Posterior vena cava (tissue), 2 donors: Measurements from ENCODE around the gene MAP2K4. TPM values are rescaled to one million over a fixed set of nuclear protein-coding genes. Genes with fewer than 3 reads are reported as not detected.

Experiments used
- DNase-seq: peaks from one replicate; pipeline ENCODE4 v3.0.0-alpha.2; 2020; ENCODE audit warnings: low spot score
- intact Hi-C, 2 donors: fragments of 100-400 bp; cut with DNase I; formaldehyde crosslinking; loops; one replicate each; pipeline versions ENCODE4 v1.14.1 to v1.14.2; 2022 to 2023
- total RNA-seq, 2 donors: library from RNA; stranded (reverse); fragmentation: NEBNext Ultra II Directional; extraction: Animal tissue kit (Norgen Biotek cat#: 25700); gene quantifications; one replicate each; pipeline ENCODE4 v1.2.1, GENCODE V29; 2021
- donor health status: DM: yes; HTN: yes; CAD: no.
- donor health status: DM: yes; HTN: yes; CAD: no.

MAP2K4 gene
- total RNA-seq, 2 donors from 2014 or later: 34.4 to 43.7 TPM

- DNase-seq: no peak
- intact Hi-C loops: no loop called here
Measured at GRCh38 chr17:12074346-12074745, 53.7 kb downstream of the MAP2K4 start.

- DNase-seq: no peak
- intact Hi-C loops: no loop called here
Measured at GRCh38 chr17:12077773-12078172, 57.1 kb downstream of the MAP2K4 start.

- intact Hi-C loops: no loop called here
- no peak for DNase-seq
Measured at GRCh38 chr17:12078791-12079190, 58.1 kb downstream of the MAP2K4 start.

- intact Hi-C loops: no loop called here
Measured at GRCh38 chr17:12081720-12082119, 61.0 kb downstream of the MAP2K4 start.

GRCh38 chr17:12085076-12085949 lies 64.6 kb downstream of the MAP2K4 start:
- intact Hi-C loops: no loop called here
- no peak for DNase-seq

More at GRCh38 chr17:12081720-12082119, 61.0 kb downstream of the MAP2K4 start:
- DNase-seq: no peak

GRCh38 chr17:12088035-12088434 lies 67.4 kb downstream of the MAP2K4 start:
- intact Hi-C loops: no loop called here
- DNase-seq: no peak

GRCh38 chr17:12089809-12090384 lies 69.2 kb downstream of the MAP2K4 start:
- DNase-seq: no peak
- intact Hi-C loops: loop anchor here in 1 of 2 donors (10.0 kb wide), 1 partner anchor 45 kb away; no protein-coding TSS in a partner anchor

GRCh38 chr17:12094336-12094735 lies 73.7 kb downstream of the MAP2K4 start:
- no peak for DNase-seq
- intact Hi-C loops: loop anchor here in 1 of 2 donors (10.0 kb wide), 1 partner anchor 50 kb away; no protein-coding TSS in a partner anchor

GRCh38 chr17:12095522-12095921 lies 74.8 kb downstream of the MAP2K4 start:
- intact Hi-C loops: loop anchor here in 1 of 2 donors (10.0 kb wide), 1 partner anchor 51 kb away; no protein-coding TSS in a partner anchor
- DNase-seq: no peak

- DNase-seq: no peak
- intact Hi-C loops: loop anchor here in 1 of 2 donors (10.0 kb wide), 1 partner anchor 53 kb away; no protein-coding TSS in a partner anchor
Measured at GRCh38 chr17:12097326-12097725, 76.6 kb downstream of the MAP2K4 start.

- intact Hi-C loops: loop anchor here in 1 of 2 donors (10.0 kb wide), 1 partner anchor 54 kb away; no protein-coding TSS in a partner anchor
- no peak for DNase-seq
Measured at GRCh38 chr17:12098568-12098967, 77.9 kb downstream of the MAP2K4 start.

- no peak for DNase-seq
- intact Hi-C loops: loop anchor here in 1 of 2 donors (10.0 kb wide), 1 partner anchor 55 kb away; no protein-coding TSS in a partner anchor
Measured at GRCh38 chr17:12099412-12099811, 78.7 kb downstream of the MAP2K4 start.

- intact Hi-C loops: no loop called here
Measured at GRCh38 chr17:12104831-12105230, 84.2 kb downstream of the MAP2K4 start.

GRCh38 chr17:12107905-12108304 lies 87.2 kb downstream of the MAP2K4 start:
- intact Hi-C loops: no loop called here
- DNase-seq: no peak

More at GRCh38 chr17:12104831-12105230, 84.2 kb downstream of the MAP2K4 start:
- DNase-seq: no peak

- intact Hi-C loops: no loop called here
Measured at GRCh38 chr17:12110906-12111305, 90.2 kb downstream of the MAP2K4 start.

GRCh38 chr17:12113156-12113555 lies 92.5 kb downstream of the MAP2K4 start:
- intact Hi-C loops: no loop called here
- DNase-seq: no peak

More at GRCh38 chr17:12110906-12111305, 90.2 kb downstream of the MAP2K4 start:
- no peak for DNase-seq

GRCh38 chr17:12114686-12115418 lies 94.2 kb downstream of the MAP2K4 start:
- intact Hi-C loops: no loop called here
- DNase-seq: no peak

GRCh38 chr17:12116143-12116542 lies 95.5 kb downstream of the MAP2K4 start:
- DNase-seq: no peak
- intact Hi-C loops: no loop called here

- DNase-seq: no peak
- intact Hi-C loops: no loop called here
Measured at GRCh38 chr17:12118617-12119016, 97.9 kb downstream of the MAP2K4 start.

GRCh38 chr17:12122075-12122474 lies 101.4 kb downstream of the MAP2K4 start:
- intact Hi-C loops: no loop called here
- no peak for DNase-seq
